Renal cortical epithelial cell (primary cell): ENCODE results near the gene HSPA12A. TPM values are rescaled to one million over a fixed set of nuclear protein-coding genes. Genes with fewer than 3 reads are reported as not detected.

Source experiments
- DNase-seq: peaks from one replicate; pipeline ENCODE4 v3.0.0-alpha.2; 2011; ENCODE audit warnings: low read depth
- total RNA-seq: library from RNA; depleted of rRNA; stranded (reverse); fragments of >200 nt; gene quantifications from 2 replicates; pipeline ENCODE4 v1.2.3, GENCODE V29; 2014

Gene HSPA12A
- total RNA-seq, 1 donor from 2014 or later: 79.5 TPM

DNA sequence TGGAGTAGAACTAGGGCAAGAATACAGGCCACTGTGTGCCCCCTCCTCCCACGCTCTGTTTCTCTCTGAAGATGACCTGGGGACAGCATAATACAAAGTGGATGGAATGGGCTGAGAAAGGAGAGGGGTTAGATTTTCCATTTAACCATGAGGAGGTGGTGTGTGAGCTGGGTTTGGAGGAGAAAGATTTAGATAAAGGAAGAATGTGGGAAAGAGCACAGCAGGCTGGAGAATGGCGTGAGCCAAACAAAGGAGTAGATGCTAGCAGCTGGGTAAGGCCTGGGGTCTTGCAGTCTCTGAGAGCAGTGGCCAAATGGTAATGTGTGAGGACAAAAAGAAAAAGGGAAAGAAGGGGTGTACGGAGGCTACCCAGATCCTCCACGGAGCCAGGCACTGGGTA lies 113.0 kb downstream of the HSPA12A start:
- no peak for DNase-seq

- DNase-seq: no peak
Measured at GRCh38 chr10:116627386-116627933, 114.9 kb downstream of the HSPA12A start.

DNA sequence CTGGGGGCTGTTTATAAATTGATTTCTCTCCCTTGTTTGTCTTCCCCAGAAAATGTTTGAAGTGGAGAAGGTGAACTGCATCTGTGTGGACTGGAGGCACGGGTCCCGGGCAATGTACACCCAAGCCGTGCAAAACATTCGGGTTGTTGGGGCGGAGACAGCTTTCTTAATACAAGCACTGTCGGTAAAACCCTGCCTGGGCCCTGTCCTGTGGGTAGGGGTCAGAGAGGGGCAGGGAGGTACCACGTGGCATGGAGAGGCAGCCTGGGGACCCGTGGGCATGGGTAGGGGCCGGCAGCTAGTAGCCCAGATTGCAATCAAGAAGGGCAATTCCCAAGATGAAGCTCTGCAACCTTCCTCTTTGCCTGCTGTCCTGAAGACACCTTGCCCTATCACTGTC lies 115.6 kb downstream of the HSPA12A start:
- DNase-seq: no peak

DNA sequence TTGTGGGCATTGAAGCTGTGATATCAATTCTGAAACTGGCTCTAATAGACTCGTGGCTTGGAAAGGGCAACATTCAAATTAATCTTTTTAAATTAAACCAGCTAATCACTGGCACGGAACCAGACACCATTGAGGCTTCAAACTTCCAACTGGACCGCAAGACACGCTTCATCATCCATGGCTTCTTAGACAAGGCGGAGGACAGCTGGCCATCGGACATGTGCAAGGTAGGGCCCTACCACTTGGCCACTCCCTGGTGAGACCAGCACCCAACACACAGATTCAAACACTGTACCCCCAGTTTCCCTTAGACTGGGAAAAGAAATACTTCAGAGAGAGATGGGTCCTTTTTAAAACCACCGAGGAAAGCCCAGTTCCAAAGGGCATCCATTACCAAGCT lies 116.5 kb downstream of the HSPA12A start:
- DNase-seq: no peak

DNA sequence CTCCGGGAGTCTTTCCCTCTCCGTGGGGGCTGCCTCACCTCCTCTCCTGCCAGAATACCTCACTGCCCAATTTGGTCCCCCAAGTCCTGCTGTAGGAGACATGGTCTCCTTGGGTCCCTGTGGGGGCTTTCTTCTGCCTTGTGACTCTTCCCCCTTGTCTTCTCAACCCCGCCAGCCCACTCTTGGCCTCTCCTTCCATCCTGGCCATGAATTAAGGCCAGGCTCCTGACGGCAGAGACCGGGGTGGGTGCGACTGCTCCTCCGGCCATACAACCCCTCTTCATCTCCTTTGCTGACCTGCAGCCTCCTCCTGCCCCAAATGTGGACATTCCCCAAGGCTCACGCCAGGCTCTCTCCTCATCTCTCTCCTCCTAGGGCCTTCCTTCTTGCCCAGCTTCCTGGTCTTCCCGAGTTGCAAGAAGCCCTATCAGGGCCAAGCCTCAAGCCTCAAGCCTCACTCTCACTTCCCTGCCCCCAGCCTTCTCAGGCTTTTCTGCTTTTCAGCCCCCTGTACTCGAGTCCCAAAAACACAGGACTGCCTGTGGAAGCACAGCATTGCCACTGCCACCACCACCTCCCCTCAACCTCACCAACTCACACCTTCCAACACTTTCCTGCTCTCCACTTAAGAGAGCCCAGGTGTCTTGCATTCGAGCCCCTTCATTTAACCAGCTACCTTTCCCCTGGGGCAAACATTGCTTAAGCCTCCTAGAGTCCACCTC lies 120.3 kb downstream of the HSPA12A start:
- DNase-seq: no peak

GRCh38 chr10:116621476-116621875 lies 120.9 kb downstream of the HSPA12A start:
- DNase-seq: no peak

Other genes starting within 250 kb of the HSPA12A start
- not detected in 2 replicates for gene PNLIP, start 196.6 kb downstream of the HSPA12A start, total RNA-seq
- gene PNLIPRP1, start 151.6 kb downstream of the HSPA12A start, total RNA-seq: not detected in 2 replicates
- not detected in 2 replicates for gene PNLIPRP2, start 121.6 kb downstream of the HSPA12A start, total RNA-seq
- gene ENO4, start 106.9 kb upstream of the HSPA12A start, total RNA-seq: 0.35 and 0.50 TPM in 2 replicates